GM21447 (cell line): ENCODE results near the gene PDE4D.
"Not testable (repeated sequence)": the region's sequence is repeated elsewhere in the genome, so short reads cannot be mapped to it uniquely, and the experiment has no call there.

Source experiments
- ATAC-seq: cut with Tn5 transposase; IDR thresholded peaks from one replicate; pipeline ENCODE4 v1.9.1; 2021; ENCODE audit not compliant: unreplicated experiment

The PDE4D gene

GRCh38 chr5:59748036-59748663, 145.4 kb downstream of the PDE4D start:
- ATAC-seq: not testable (repeated sequence)

GRCh38 chr5:59746241-59746765, 147.2 kb downstream of the PDE4D start:
- ATAC-seq: no peak

GRCh38 chr5:59745415-59745863, 148.1 kb downstream of the PDE4D start:
- ATAC-seq: no peak

GRCh38 chr5:59744531-59744992, 149.0 kb downstream of the PDE4D start:
- no peak for ATAC-seq

- ATAC-seq: no peak
Measured at GRCh38 chr5:59741599-59741998, 151.9 kb downstream of the PDE4D start.

- ATAC-seq: no peak
Measured at GRCh38 chr5:59738024-59738423, 155.5 kb downstream of the PDE4D start.

GRCh38 chr5:59732806-59733205, 160.7 kb downstream of the PDE4D start:
- no peak for ATAC-seq

- no peak for ATAC-seq
Measured at GRCh38 chr5:59732301-59732700, 161.2 kb downstream of the PDE4D start.

GRCh38 chr5:59731809-59732208, 161.7 kb downstream of the PDE4D start:
- no peak for ATAC-seq

- no peak for ATAC-seq
Measured at GRCh38 chr5:59729820-59730219, 163.7 kb downstream of the PDE4D start.

GRCh38 chr5:59729357-59729756, 164.2 kb downstream of the PDE4D start:
- ATAC-seq: no peak

GRCh38 chr5:59728356-59728755, 165.2 kb downstream of the PDE4D start:
- ATAC-seq: no peak

GRCh38 chr5:59727186-59727585, 166.3 kb downstream of the PDE4D start:
- ATAC-seq: no peak

- ATAC-seq: no peak
Measured at GRCh38 chr5:59725392-59725767, 168.1 kb downstream of the PDE4D start.

- ATAC-seq: peak; percentile 81
Measured at GRCh38 chr5:59724482-59725391, 168.8 kb downstream of the PDE4D start.

- ATAC-seq: no peak
Measured at GRCh38 chr5:59722874-59723273, 170.7 kb downstream of the PDE4D start.

GRCh38 chr5:59721741-59722140, 171.8 kb downstream of the PDE4D start:
- no peak for ATAC-seq

GRCh38 chr5:59720063-59720462, 173.5 kb downstream of the PDE4D start:
- no peak for ATAC-seq

- no peak for ATAC-seq
Measured at GRCh38 chr5:59716966-59717500, 176.5 kb downstream of the PDE4D start.

- ATAC-seq: no peak
Measured at GRCh38 chr5:59716029-59716428, 177.5 kb downstream of the PDE4D start.

- ATAC-seq: no peak
Measured at GRCh38 chr5:59715228-59715627, 178.3 kb downstream of the PDE4D start.

GRCh38 chr5:59713498-59713844, 180.1 kb downstream of the PDE4D start:
- ATAC-seq: no peak
